ENCODE results near the gene CP. TPM values are rescaled to one million over a fixed set of nuclear protein-coding genes. Genes with fewer than 3 reads are reported as not detected.

Gene CP
- polyA plus RNA-seq, 1 donor (not counting 4 experiments of a cell fraction or from before 2014, with no cell fraction given) = 0.03 TPM

- DNase-seq (ENCODE audit: low read depth, low spot score) = no peak
These were observed 69.2 kb downstream of the CP start for GRCh38 chr3:149152420-149152819.

GRCh38 chr3:149151843-149152242, 69.8 kb downstream of the CP start:
- H3K9me3 ChIP-seq (ENCODE audit: control insufficient read depth, low read depth, low read length) = no peaks in the 10 kb centered on the region
- H4K20me1 ChIP-seq (ENCODE audit: control insufficient read depth, extremely low read depth, insufficient read depth, low read length) = no peaks in the 10 kb centered on the region
- H2AFZ ChIP-seq (ENCODE audit: control insufficient read depth, low read length) = no peak overlapping the region
- dilution Hi-C loops (cut with MboI; ENCODE audit: extremely low pct_ligation_motif_present, low sequenced_read_pairs) = no loop called here
- no peak overlapping the region for H3K4me3 ChIP-seq (ENCODE audit: control insufficient read depth in 2 of 3, extremely low read depth in 1 of 3, insufficient read depth in 2 of 3, low read depth in 1 of 3, low read length in 3 of 3)
- H3K9me1 ChIP-seq (ENCODE audit: control insufficient read depth, extremely low read depth, insufficient read depth, low read length) = peaks cover 2% of the 10 kb centered on the region
- H3K79me2 ChIP-seq (ENCODE audit: control insufficient read depth, insufficient read depth, low read length) = no peaks in the 10 kb centered on the region
- H3K4me1 ChIP-seq (ENCODE audit: control insufficient read depth, extremely low read depth, insufficient read depth, low read length) = peaks cover 7% of the 10 kb centered on the region
- no peak overlapping the region for H3K27ac ChIP-seq (ENCODE audit: control insufficient read depth, insufficient read depth, low read length)
- no peaks in the 10 kb centered on the region for H3K27me3 ChIP-seq (ENCODE audit: control insufficient read depth, extremely low read depth, insufficient read depth, low read length)
- peaks cover 0 to 3% of the 10 kb centered on the region in 2 experiments for H3K36me3 ChIP-seq (ENCODE audit: control insufficient read depth in 2 of 2, extremely low read depth in 1 of 2, insufficient read depth in 2 of 2, low read length in 2 of 2)
- FAIRE-seq (no peak), DNase-seq (ENCODE audit: low read depth, low spot score) (no peak)
- no peak overlapping the region for H3K4me2 ChIP-seq (ENCODE audit: control insufficient read depth, extremely low read depth, insufficient read depth, low read depth, low read length)
- no peak overlapping the region for H3K9ac ChIP-seq (ENCODE audit: control insufficient read depth, extremely low read depth, insufficient read depth, low read length)
- TF ChIP-seq CTCF (optimal IDR thresholded peaks at IDR 0.05 in 1 of 3, IDR thresholded peaks at IDR 0.05 in 1 of 3, conservative IDR thresholded peaks at IDR 0.05 in 1 of 3; ENCODE audit: extremely low read depth in 1 of 3, insufficient read depth in 2 of 3, low read length in 3 of 3) (no peak), EZH2 (IDR thresholded peaks at IDR 0.05; ENCODE audit: low read length) (no peak)

More at GRCh38 chr3:149152420-149152819, 69.2 kb downstream of the CP start:
- Histone ChIP-seq H3K79me2 (ENCODE audit: control insufficient read depth, insufficient read depth, low read length) (no peaks in the 10 kb centered on the region), H3K9me3 (ENCODE audit: control insufficient read depth, low read depth, low read length) (no peaks in the 10 kb centered on the region), H3K4me1 (ENCODE audit: control insufficient read depth, extremely low read depth, insufficient read depth, low read length) (peaks cover 7% of the 10 kb centered on the region), H4K20me1 (ENCODE audit: control insufficient read depth, extremely low read depth, insufficient read depth, low read length) (no peaks in the 10 kb centered on the region), H3K27ac (ENCODE audit: control insufficient read depth, insufficient read depth, low read length) (no peak overlapping the region), H3K4me2 (ENCODE audit: control insufficient read depth, extremely low read depth, insufficient read depth, low read depth, low read length) (no peak overlapping the region), H3K9ac (ENCODE audit: control insufficient read depth, extremely low read depth, insufficient read depth, low read length) (no peak overlapping the region), H3K27me3 (ENCODE audit: control insufficient read depth, extremely low read depth, insufficient read depth, low read length) (no peaks in the 10 kb centered on the region), H2AFZ (ENCODE audit: control insufficient read depth, low read length) (no peak overlapping the region), H3K9me1 (ENCODE audit: control insufficient read depth, extremely low read depth, insufficient read depth, low read length) (peaks cover 2% of the 10 kb centered on the region), H3K36me3 (ENCODE audit: control insufficient read depth in 2 of 2, extremely low read depth in 1 of 2, insufficient read depth in 2 of 2, low read length in 2 of 2) (peaks cover 2 to 4% of the 10 kb centered on the region in 2 experiments), H3K4me3 (ENCODE audit: control insufficient read depth in 2 of 3, extremely low read depth in 1 of 3, insufficient read depth in 2 of 3, low read depth in 1 of 3, low read length in 3 of 3) (no peak overlapping the region)
- TF ChIP-seq EZH2 (IDR thresholded peaks at IDR 0.05; ENCODE audit: low read length) = no peak
- TF ChIP-seq CTCF (optimal IDR thresholded peaks at IDR 0.05 in 1 of 3, IDR thresholded peaks at IDR 0.05 in 1 of 3, conservative IDR thresholded peaks at IDR 0.05 in 1 of 3; ENCODE audit: extremely low read depth in 1 of 3, insufficient read depth in 2 of 3, low read length in 3 of 3) = no peak
- FAIRE-seq = no peak
- dilution Hi-C loops (cut with MboI; ENCODE audit: extremely low pct_ligation_motif_present, low sequenced_read_pairs) = no loop called here

Measured in keratinocyte (primary cell).